HG03457 (cell line): ENCODE data around the gene SPPL2B.

Experiments used
- ATAC-seq: cut with Tn5 transposase; IDR thresholded peaks from one replicate; pipeline ENCODE4 v1.9.1; 2021; ENCODE audit warnings: moderate number of reproducible peaks; ENCODE audit not compliant: unreplicated experiment

The SPPL2B gene

GRCh38 chr19:2300533-2300932, 28.0 kb upstream of the SPPL2B start:
- no peak for ATAC-seq

- ATAC-seq: no peak
These were observed 25.9 kb upstream of the SPPL2B start for GRCh38 chr19:2302319-2303210.

GRCh38 chr19:2303211-2303798, 25.2 kb upstream of the SPPL2B start:
- ATAC-seq: no peak

- ATAC-seq: no peak
These were observed 22.8 kb upstream of the SPPL2B start for GRCh38 chr19:2305452-2306280.

- ATAC-seq: no peak
These were observed 22.1 kb upstream of the SPPL2B start for GRCh38 chr19:2306281-2306806.

- no peak for ATAC-seq
These were observed 21.5 kb upstream of the SPPL2B start for GRCh38 chr19:2306971-2307370.

- no peak for ATAC-seq
These were observed 20.9 kb upstream of the SPPL2B start for GRCh38 chr19:2307518-2308012.

- no peak for ATAC-seq
These were observed 20.3 kb upstream of the SPPL2B start, which contains the start of gene LINGO3 for GRCh38 chr19:2308114-2308556. LINGO3 (minus strand) TSS chr19:2308154; CDS start chr19:2291776, 16,378 bp downstream.

GRCh38 chr19:2309734-2310362, 18.6 kb upstream of the SPPL2B start:
- no peak for ATAC-seq

GRCh38 chr19:2311093-2311492, 17.4 kb upstream of the SPPL2B start:
- no peak for ATAC-seq

- ATAC-seq: no peak
These were observed 15.5 kb upstream of the SPPL2B start for GRCh38 chr19:2312820-2313501.

- no peak for ATAC-seq
These were observed 13.2 kb upstream of the SPPL2B start for GRCh38 chr19:2315121-2315817.

GRCh38 chr19:2315818-2316353, 12.6 kb upstream of the SPPL2B start:
- ATAC-seq: no peak

- ATAC-seq: no peak
These were observed 11.2 kb upstream of the SPPL2B start for GRCh38 chr19:2317300-2317699.

- ATAC-seq: no peak
These were observed 10.7 kb upstream of the SPPL2B start for GRCh38 chr19:2317756-2318155.

GRCh38 chr19:2318923-2319322, 9.6 kb upstream of the SPPL2B start:
- ATAC-seq: no peak

GRCh38 chr19:2319551-2319950, 8.9 kb upstream of the SPPL2B start:
- ATAC-seq: no peak

- ATAC-seq: no peak
These were observed 8.4 kb upstream of the SPPL2B start for GRCh38 chr19:2320049-2320448.

GRCh38 chr19:2320939-2321338, 7.5 kb upstream of the SPPL2B start:
- no peak for ATAC-seq
